Measurements from ENCODE around the gene PHETA1. TPM values are rescaled to one million over a fixed set of nuclear protein-coding genes. Genes with fewer than 3 reads are reported as not detected.

The PHETA1 gene
- polyA plus RNA-seq, 1 of the 3 experiments (the other 2 are of a cell fraction): 7.3 TPM

GRCh38 chr12:111394480-111394879 is 25.6 kb upstream of the PHETA1 start:
- Histone ChIP-seq H3K9me3 (no peaks in the 10 kb centered on the region), H3F3A (replicated peaks; ENCODE audit: insufficient read depth) (peaks cover 11% of the 10 kb centered on the region), H3K79me2 (ENCODE audit: insufficient read depth) (no peaks in the 10 kb centered on the region), H3K27me3 (ENCODE audit: insufficient read depth) (no peaks in the 10 kb centered on the region), H2AFZ (ENCODE audit: low read depth) (no peak overlapping the region), H3K9ac (no peak overlapping the region), H3K4me3 (ENCODE audit: low read depth in 2 of 2, low read length in 1 of 2) (no peak overlapping the region), H3K4me1 (ENCODE audit: control insufficient read depth in 1 of 2, insufficient read depth in 2 of 2, low read depth in 1 of 2, low read length in 1 of 2) (peaks cover 0 to 9% of the 10 kb centered on the region in 2 experiments; a peak in 2 of 4 replicates), H3K27ac (ENCODE audit: low read depth in 2 of 2, low read length in 1 of 2) (no peak overlapping the region), H3K9me2 (no peaks in the 10 kb centered on the region), H4K20me1 (ENCODE audit: insufficient read depth) (no peaks in the 10 kb centered on the region), H3K36me3 (replicated peaks in 1 of 2; ENCODE audit: control insufficient read depth in 1 of 2, insufficient read depth in 2 of 2, low read length in 1 of 2) (no peaks in the 10 kb centered on the region), H3K4me2 (no peak overlapping the region)
- no peak for DNase-seq
- ChIA-PET POLR2A (no interaction called here), CTCF (interaction anchor here (19.6 kb wide), 1 partner anchor 56 kb away, joined by 618 read pairs; no protein-coding TSS in a partner anchor)
- 82% methylated on average over 5 of the region's 8 CpGs for WGBS (ENCODE audit: low lambda C conversion rate)
- TF ChIP-seq FOXJ3 (CRISPR knock-in tag; IDR thresholded peaks at IDR 0.05) (no peak), FOSL2 (IDR thresholded peaks at IDR 0.05; ENCODE audit: borderline replicate concordance, low read depth) (no peak), YY1 (IDR thresholded peaks at IDR 0.05; ENCODE audit: low read depth) (no peak), USF1 (IDR thresholded peaks at IDR 0.05; ENCODE audit: borderline replicate concordance, low read depth) (no peak), SMC3 (IDR thresholded peaks at IDR 0.05; ENCODE audit: low read depth, low read length) (no peak), EP300 (IDR thresholded peaks at IDR 0.05; ENCODE audit: borderline replicate concordance in 1 of 2, low read depth in 1 of 2, low read length in 1 of 2) (no peak), ELF1 (IDR thresholded peaks at IDR 0.05) (no peak), MEF2A (IDR thresholded peaks at IDR 0.05; ENCODE audit: borderline replicate concordance, low read depth) (no peak), MAX (IDR thresholded peaks at IDR 0.05; ENCODE audit: low read depth) (no peak), CTCF (IDR thresholded peaks at IDR 0.05) (no peak), POLR2AphosphoS5 (IDR thresholded peaks at IDR 0.05; ENCODE audit: low read depth, low read length) (no peak), GATA2 (CRISPR knock-in tag; IDR thresholded peaks at IDR 0.05) (no peak)

GRCh38 chr12:111393700-111394300 is 24.9 kb upstream of the PHETA1 start:
- 95% methylated on average over 8 of the region's 8 CpGs for WGBS (ENCODE audit: low lambda C conversion rate)
- Histone ChIP-seq H3K36me3 (replicated peaks in 1 of 2; ENCODE audit: control insufficient read depth in 1 of 2, insufficient read depth in 2 of 2, low read length in 1 of 2) (no peaks in the 10 kb centered on the region), H3K9me2 (no peaks in the 10 kb centered on the region), H3K4me3 (ENCODE audit: low read depth in 2 of 2, low read length in 1 of 2) (no peak overlapping the region), H3K27ac (ENCODE audit: low read depth in 2 of 2, low read length in 1 of 2) (no peak overlapping the region), H4K20me1 (ENCODE audit: insufficient read depth) (no peaks in the 10 kb centered on the region), H3K9me3 (no peaks in the 10 kb centered on the region), H3K27me3 (ENCODE audit: insufficient read depth) (no peaks in the 10 kb centered on the region), H3K79me2 (ENCODE audit: insufficient read depth) (no peaks in the 10 kb centered on the region), H2AFZ (ENCODE audit: low read depth) (no peak overlapping the region), H3K9ac (no peak overlapping the region), H3F3A (replicated peaks; ENCODE audit: insufficient read depth) (peaks cover 8% of the 10 kb centered on the region), H3K4me2 (no peak overlapping the region), H3K4me1 (ENCODE audit: control insufficient read depth in 1 of 2, insufficient read depth in 2 of 2, low read depth in 1 of 2, low read length in 1 of 2) (peaks cover 0 to 9% of the 10 kb centered on the region in 2 experiments; a peak in 2 of 4 replicates)
- ChIA-PET POLR2A (no interaction called here), CTCF (interaction anchor here (0.8 to 19.6 kb wide), 3 partner anchors 10 to 57 kb away, joined by 3 to 618 read pairs (median 4); no protein-coding TSS in a partner anchor)
- no peak for TF ChIP-seq PBX3 (IDR thresholded peaks at IDR 0.05)
- TF ChIP-seq GATA2 (CRISPR knock-in tag; IDR thresholded peaks at IDR 0.05): 0 out of 2 replicates have a peak, but pooled peaks have one; percentile 25
- TF ChIP-seq EP300 (IDR thresholded peaks at IDR 0.05; ENCODE audit: borderline replicate concordance in 1 of 2, low read depth in 1 of 2, low read length in 1 of 2): 0 out of 4 replicates have a peak, but pooled peaks of 1 of the 2 experiments have one; percentile 24
- no peak for TF ChIP-seq IRF3 (IDR thresholded peaks at IDR 0.05; ENCODE audit: low read depth, low read length)
- TF ChIP-seq RFX5 (IDR thresholded peaks at IDR 0.05; ENCODE audit: low read length): no peak
- TF ChIP-seq RCOR1 (IDR thresholded peaks at IDR 0.05; ENCODE audit: low read length): no peak
- peak; percentile 48 for DNase-seq
